ENCODE data around the gene BCAS4.
A peak's percentile ranks its signal among the peaks of the same experiment; 100 is the strongest.

The BCAS4 gene

GRCh38 chr20:50826121-50826520, 31.3 kb downstream of the BCAS4 start:
- DNase-seq, result no peak

- DNase-seq, result no peak
Measured at GRCh38 chr20:50828363-50829136, 33.7 kb downstream of the BCAS4 start.

DNA sequence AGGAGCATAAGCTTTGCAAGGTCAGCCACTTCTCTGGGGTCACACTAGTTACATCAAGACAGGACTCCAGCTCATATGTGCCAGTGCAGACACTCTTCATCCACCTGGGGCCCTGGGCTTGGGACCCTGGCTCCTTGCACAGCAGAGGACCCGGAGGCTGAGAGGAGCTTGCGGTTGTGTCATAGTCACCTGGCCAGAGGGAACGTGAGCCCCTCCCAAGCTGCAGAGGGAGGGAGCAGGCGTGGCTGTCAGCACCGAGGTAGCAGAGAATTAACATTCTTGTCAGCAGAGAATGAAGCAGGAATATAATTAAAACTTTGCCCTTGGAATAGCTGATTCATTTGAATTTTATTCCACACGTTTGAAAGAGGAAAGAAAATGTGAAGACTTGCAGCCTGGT, 36.8 kb downstream of the BCAS4 start:
- no peak for DNase-seq

DNA sequence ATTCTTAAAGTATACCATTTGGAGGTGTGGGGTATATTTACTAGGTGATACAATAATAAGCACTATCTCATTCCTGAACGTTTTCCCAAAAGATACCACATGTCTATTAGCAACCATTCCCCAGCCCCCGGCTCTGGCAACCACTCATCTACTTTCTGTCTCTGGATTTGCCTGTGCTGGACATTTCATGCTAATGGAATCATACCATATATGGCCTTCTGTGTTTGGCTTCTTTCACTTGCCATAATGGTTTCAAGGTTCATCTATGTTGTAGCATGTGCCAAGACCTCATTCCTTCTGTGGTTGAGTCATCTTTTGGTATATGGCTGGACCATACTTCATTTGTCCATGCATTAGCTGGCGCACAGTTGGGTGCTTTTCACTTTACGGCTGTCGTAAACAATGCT, 39.7 kb downstream of the BCAS4 start:
- no peak for DNase-seq

DNA sequence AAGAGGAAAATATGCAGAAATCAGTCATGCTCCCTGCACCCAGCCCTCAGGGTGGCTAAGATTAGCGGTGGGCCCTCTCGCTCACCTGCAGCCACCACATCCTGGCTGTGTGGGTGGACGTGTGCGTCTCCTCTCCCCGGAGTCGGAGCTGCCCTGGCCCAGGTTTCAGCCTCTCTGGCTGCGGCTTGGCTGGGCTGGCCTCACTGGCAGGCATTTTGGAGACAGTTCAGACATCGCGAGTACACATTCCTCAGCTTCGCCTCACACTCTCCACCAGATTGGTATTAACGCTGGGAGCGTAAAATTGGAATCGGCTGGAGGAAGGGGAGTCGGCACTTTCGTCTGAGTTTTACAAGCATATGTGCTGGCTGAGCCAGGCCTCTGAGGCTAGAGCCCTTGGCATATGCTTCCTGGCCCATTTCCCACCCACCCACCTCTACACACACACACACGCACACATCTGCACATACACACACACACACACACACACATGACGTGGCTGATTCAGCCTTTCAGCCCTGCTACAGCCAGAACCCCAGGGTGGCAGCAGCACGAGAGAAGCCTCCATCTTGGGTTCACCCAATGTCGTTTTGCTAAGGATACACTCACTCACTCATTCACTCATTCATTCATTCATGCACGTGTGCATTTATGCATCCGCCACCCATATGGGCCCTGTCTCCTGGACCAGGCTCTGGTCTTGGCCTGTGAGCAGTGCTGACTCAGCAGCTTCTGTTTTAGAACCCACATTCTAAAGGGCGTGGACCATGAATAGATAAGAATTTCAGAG, 42.9 kb downstream of the BCAS4 start:
- DNase-seq, result no peak

GRCh38 chr20:50838322-50838625, 43.4 kb downstream of the BCAS4 start:
- no peak for DNase-seq

GRCh38 chr20:50838707-50839385, 44.0 kb downstream of the BCAS4 start:
- no peak for DNase-seq

DNA sequence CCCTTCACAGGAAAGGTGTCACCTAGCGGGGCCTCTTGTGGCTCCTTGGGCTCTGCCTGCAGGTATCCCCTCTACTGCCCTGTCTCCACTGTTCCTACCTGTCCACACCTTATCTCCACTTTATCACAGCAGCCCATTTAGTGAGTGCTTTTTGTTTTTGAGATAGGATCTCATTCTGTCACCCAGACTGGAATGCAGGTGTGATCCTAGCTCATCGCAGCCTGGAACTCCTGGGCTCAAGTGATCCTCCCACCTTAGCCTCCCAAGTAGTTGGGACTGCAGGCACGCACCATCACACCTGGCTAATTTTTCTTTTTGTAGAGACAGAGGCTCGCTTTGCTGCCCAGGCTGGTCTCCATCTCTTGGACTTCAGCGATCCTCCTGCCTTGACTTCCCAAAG, 48.0 kb downstream of the BCAS4 start:
- no peak for DNase-seq

DNA sequence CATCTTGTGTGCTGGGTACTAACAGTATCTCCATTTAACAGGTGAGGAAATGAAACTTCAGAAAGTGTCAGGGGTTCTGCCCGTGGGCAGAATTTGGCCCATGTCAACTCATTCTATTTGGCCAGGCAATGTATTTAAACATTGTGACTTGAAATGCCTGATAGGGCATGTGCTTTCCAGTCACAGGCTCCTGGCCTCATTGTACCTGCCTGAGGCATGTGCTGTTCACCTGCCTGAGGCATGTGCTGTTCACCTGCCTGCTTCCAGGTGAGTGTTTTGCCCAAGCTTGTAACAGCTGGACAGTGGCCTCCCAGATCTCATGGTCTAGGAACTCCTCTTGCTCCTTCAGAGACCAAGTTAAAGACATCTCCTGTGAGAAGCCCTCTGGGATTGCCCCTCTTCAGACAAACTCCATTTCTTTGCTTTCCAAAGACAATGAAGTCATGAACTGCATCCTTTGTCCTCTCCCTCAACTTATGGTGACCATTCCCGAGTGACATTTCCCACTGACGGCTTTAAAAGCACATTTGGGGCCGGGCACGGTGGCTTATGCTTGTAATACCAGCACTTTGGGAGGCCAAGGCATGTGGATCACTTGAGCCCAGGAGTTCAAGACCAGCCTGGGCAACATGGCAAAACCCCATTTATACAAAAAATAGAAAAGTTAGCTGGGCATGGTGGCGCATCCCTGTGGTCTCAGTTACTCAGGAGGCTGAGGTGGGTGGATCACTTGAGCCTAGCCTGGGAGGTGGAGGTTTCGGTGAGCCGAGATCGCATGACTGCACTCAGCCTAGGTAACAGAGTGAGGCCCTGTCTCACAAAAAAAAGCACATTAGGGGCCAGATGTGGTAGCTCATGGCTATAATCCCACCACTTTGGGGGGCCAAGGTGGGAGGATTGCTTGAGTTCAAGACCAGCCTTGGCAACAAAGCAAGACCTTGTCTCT, 48.7 kb downstream of the BCAS4 start:
- no peak for DNase-seq

DNA sequence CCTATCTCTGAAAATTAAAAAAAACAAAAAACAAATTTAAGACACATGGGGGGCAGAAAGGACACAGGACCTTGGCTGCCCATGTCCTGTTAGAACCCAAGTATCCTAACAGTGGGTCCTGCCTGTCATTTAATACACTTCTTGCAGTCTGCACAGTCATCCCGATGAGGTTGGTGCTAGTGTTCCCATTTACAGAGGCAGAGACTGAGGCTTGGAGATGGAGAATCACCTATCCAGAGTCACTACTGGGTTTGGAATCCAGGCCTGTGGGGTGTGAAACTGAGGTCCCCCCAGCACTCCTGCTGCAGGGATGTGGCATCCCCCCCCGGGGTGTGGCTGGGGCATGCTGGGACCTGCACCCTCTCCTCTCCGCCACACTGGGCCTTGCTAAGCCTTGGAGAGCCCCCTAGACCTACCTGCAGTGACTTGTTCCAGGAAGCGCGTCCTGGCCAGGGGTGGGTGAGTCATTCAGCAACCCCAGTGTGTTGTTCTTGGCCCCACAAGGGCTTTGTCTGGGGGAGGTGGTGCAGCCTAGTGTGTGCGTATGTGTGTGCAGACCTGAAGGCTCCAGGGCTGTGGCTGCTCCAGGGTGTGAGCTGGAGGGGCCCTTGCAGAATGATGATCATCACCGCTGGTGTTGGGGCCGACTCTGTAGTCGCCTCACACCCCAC, 49.7 kb downstream of the BCAS4 start:
- DNase-seq, result peak; percentile 16

DNA sequence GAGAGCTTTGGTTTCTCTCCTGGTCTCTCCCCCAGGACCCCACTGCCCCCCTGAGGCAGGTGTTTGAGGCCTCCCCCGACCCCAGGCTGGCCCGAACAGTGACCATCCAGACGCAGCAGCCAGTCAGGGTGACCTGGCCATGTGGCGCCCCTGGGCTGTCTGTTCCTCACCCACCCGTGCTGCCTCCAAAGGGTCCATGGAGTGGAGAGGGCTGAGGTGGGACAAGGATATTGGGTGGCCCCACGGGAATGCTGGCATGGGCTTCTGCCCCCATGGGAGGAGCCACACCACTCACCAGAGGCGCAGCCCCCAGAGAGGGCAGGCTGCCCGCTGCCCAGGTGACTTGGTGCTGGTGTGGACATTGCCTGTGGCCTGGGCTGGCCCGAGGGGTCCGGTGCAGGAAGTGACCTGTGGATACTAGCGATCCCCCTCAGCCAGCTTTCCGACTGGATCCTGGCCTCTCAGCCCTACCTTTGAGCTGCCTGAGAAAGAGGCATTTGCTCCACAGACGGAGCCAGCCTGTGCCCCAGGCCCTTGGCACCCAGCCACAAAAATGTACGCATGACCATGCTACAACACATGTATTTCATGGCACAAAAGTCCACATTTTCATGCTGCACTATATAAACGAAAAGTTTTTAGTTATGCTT, 50.8 kb downstream of the BCAS4 start:
- no peak for DNase-seq

DNA sequence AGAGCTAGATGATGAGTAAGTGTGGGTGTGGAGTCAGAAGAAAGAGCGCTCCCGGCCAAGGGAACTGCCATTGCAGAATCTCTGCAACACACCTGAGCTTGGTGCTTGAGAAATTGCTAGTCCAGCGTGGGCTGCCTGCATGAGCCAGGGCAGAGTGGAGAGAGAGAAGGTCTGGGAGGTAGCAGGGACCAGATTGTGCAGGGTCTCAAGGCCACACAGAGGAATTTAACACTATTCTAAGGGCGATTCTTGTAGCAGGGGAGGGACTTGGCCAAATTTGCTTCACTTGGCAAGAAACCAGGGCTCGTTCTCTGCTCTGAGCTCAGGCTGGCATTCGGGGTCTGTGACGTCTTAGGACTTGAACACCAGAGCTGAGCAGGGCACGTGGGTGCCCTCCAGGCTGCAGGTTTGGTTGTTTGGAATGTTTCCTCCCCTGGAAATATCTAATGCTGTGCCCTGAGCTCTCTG, 53.5 kb downstream of the BCAS4 start:
- no peak for DNase-seq

- no peak for DNase-seq
Measured at GRCh38 chr20:50848846-50849673, 54.2 kb downstream of the BCAS4 start.

GRCh38 chr20:50850721-50851286, 55.9 kb downstream of the BCAS4 start:
- no peak for DNase-seq

DNA sequence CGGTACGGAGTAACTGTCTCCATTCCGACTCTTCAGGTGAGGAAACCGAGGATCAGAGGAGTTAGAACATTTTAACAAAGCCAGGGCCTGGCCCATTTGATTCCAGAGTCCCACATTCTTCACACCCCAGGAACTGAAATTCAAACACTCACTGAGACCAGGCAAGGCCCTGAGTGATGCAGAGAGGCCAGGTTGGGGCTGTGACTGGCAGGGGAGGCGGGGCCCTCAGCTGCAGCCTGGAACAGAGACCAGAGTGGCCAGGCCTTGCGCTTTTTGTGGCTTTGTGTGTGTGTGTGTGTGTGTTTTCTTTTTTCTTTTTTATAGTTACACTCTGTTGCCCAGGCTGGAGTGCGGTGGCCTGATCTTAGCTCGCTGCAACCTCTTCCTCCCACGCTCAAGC, 57.2 kb downstream of the BCAS4 start:
- no peak for DNase-seq

DNA sequence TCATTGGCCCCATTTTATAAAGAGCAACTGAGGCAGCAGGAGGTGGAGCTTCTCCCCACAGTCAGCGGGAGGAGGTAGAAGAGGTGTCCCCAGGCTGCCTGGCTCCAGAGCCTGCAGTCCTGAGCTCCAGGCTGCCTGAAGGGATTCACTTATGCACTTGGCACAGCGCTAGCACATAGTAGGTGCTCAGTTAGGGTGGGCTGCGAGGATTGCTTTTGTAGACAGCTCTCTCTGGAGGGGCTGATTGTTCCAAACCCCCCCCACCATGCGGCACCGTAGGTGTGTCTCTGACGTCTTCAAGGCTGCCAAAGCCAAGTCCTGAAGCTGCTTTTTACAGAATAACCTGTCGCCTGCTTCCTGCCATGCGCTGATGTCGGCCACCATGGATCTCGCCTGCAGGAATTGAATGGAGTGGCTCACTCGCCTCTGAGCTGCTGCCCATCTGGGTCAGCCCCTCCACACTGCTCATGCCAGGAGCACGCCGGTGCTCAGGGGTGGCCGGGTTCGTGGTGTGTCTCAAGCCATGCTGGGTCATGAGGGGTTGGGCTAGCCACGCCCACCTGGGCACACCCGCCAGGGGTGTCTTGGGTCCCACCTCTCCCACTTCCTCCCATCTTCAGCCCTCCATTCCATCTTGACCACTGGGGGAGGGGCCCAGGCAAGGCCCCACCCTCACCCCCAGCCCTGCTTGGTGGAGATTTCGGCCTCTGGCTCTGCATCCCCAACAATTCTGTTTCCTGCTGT, 59.8 kb downstream of the BCAS4 start:
- DNase-seq, result no peak

GRCh38 chr20:50855498-50856474, 60.9 kb downstream of the BCAS4 start:
- no peak for DNase-seq

DNA sequence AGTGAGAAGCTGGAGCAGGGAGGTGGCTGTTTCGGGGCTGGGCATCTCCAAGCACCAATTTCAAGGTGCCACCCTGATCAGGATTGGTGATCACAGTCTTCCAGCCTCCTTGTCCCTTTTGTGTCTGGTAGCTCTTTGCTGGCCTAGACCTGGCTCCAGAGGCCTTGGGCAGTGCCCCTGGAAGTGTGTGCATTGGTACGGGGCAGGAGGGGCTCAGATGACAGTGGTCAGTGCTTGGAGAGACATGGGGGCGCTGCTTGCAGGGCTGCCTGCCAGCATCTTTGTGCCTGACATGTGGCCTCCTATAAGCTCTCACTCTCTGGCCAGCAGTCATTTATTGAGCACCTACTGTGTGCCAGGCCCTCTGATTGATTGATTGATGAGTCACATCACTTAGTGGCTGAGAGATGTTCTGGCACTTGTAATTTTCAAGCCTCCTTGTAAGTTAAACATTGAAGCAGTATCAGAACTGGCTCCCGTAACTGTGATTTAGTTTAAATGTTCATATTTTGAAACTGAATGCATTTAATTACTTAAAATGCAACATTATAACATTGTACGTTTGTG, 61.7 kb downstream of the BCAS4 start:
- DNase-seq, result no peak

All from CD4-positive, alpha-beta T cell treated with Interleukin-17A for 1 hour (primary cell).